Activated T-cell treated with anti-CD3 and anti-CD28 coated beads for 4 hours (primary cell): ENCODE data around the gene KPNA6.
"Not testable (repeated sequence)": the region's sequence is repeated elsewhere in the genome, so short reads cannot be mapped to it uniquely, and the experiment has no call there.

ENCODE experiments used
- DNase-seq: peaks from one replicate; pipeline ENCODE4 v3.0.0-alpha.2; 2020

KPNA6 gene

GRCh38 chr1:32143302-32143695 lies 35.4 kb downstream of the KPNA6 start:
- DNase-seq = not testable (repeated sequence)

DNA sequence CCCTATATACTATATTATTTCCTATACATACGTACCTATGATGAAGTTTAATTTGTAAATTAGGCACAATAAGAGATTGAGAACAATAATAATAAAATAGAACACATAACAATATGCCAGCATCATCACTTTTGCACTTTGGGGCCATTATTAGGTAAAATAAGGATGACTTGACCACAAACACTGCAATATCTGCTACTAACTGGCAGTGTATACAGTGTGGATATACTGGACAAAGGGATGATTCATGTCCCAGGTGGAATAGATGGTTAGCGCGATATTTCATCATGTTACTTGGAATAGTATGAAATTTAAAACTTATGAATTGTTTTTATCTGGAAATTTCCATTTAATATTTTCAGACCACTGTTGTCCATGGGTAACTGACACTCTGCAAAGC lies 36.2 kb downstream of the KPNA6 start:
- no peak for DNase-seq

- DNase-seq = not testable (repeated sequence)
Measured at GRCh38 chr1:32147799-32148198, 39.9 kb downstream of the KPNA6 start.

GRCh38 chr1:32150847-32151246 lies 43.0 kb downstream of the KPNA6 start:
- DNase-seq = no peak

DNA sequence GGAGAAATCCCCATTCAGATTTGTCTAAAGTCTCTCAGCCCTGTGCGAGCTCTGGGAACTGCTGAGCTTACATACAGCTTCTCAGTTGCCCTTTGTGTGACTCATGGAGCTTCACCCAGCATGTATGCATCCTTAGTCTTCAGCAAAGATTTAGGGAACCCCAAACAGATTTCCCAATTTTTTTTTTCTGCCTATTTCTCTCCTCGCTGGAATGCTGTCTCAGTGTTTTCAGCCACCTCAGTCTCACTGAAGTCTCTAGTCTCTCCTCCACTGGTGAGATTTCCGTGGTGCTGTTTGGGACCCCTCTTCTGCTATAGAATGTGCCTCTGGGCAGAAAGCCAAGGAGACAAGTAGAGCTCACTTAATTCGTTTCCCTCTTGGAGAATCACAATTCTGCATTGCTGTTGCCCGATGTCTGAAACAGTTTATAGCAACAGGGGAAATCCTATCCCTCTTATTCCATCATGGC lies 43.5 kb downstream of the KPNA6 start:
- no peak for DNase-seq

DNA sequence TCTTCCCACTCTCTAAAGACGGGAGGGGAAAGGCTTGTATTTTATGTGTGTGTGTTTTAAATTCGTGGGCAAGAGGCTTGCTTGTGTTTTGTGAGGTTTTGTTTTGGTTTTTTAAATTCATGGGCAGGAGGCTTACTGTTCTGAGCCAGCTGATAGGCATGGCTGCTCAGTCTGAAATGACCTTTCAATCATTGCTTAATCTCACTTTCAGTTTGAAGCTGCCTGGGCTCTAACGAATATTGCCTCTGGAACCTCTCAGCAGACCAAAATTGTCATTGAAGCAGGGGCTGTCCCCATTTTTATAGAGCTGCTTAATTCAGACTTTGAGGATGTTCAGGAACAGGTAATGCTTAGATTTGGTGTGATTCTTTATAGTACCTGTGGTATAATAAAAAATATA lies 51.3 kb downstream of the KPNA6 start:
- DNase-seq = no peak

- DNase-seq = no peak
Measured at GRCh38 chr1:32163405-32163804, 55.5 kb downstream of the KPNA6 start.

DNA sequence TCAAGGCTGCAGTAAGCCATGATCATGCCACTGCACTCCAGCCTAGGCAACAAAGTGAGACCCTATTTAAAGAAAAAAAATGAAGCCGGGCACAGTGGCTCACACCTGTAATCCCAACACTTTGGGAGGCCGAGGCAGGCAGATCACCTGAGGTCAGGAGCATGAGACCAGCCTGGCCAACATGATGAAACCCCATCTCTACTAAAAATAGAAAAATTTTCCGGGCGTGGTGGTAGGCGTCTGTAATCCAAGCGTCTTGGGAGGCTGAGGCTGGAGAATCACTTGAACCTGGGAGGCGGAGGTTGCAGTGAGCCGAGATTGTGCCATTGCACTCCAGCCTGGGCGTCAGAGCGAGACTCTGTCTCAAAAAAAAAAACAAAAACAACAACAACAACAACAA lies 57.8 kb downstream of the KPNA6 start:
- not testable (repeated sequence) for DNase-seq

- DNase-seq = no peak
Measured at GRCh38 chr1:32170991-32171390, 63.1 kb downstream of the KPNA6 start.

DNA sequence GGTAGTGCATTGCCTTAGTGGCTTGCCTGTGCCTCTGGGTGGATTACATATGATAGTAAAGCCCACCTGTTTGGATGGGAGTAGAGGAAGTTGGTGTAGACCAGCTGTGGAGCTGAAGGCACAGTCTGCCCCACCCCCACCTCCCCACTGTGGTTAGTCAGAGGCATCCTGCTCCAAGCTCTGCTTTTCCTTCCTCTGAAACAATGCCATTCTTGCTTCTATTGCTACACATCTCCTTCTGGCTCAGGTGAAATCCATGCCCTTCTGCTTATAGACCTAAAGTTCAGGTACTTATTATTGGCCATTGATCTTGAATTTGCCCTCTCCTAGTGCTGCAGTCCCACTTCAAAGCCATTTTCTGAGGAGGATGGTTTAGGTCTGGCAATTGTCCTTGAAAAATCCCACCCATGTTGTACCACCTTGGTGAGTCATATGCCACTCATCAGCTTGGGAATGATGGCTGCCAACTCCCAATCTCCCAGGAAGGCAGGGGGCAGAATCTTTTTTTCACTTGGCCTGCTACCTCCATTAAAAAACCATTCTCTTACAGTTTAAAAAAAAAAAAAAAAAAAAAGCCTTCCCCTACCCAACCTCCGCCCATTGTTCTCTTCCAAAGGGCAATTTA lies 64.9 kb downstream of the KPNA6 start:
- no peak for DNase-seq

GRCh38 chr1:32178380-32179192 lies 70.7 kb downstream of the KPNA6 start:
- no peak for DNase-seq

DNA sequence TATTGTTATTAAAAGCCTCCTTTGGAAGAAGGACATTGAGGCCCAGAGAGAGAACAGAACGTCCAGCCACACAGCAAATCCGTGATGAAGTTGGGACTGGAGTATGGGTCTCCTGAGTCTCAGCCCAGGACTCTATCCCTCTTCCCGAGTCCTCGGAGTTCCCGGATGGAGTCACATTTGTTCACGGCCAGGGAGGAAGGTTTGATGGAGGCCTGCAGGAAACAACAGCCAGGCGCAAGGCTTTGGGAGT lies 71.3 kb downstream of the KPNA6 start:
- DNase-seq = no peak

GRCh38 chr1:32179443-32180185 lies 71.8 kb downstream of the KPNA6 start, which contains the start of gene TXLNA:
Gene TXLNA, plus strand, starts transcription at chr1:32179675. Its CDS starts 671 bp downstream, at chr1:32180346.
- DNase-seq = peak; percentile 83

DNA sequence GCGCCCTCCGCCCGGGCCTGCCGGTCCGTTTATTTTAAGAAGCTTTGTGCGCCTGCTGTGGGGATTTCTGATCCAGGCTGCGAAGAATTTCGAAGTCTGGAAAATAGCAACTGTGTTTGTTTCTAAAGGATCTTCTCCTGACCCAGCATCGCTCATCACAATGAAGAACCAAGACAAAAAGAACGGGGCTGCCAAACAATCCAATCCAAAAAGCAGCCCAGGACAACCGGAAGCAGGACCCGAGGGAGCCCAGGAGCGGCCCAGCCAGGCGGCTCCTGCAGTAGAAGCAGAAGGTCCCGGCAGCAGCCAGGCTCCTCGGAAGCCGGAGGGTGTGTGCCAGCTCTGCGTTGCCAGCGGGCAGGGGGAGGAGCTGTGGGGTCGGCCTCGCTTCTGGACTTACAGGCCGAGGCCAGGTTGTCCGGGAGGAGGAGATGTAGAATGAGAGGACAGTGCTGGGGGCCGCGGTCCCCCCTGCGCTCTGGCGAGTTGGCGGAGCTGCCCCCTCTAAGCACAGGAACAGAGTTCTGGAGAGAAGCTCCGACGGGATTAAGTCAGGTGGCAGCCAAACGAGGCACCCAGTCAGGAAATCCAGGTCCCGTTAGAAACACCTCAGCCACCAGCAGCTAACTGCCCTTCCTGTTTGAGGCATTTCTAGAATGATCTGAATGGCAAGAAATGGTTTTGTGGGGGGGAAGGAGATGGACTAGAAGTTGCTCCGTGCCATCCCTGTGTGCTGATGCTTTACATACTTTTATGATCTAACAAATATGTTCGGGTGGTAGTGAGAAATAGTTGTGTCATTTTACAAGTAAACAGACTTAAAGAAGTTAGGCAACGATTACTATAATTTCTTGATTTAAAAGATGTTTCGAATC lies 72.6 kb downstream of the KPNA6 start:
- no peak for DNase-seq

DNA sequence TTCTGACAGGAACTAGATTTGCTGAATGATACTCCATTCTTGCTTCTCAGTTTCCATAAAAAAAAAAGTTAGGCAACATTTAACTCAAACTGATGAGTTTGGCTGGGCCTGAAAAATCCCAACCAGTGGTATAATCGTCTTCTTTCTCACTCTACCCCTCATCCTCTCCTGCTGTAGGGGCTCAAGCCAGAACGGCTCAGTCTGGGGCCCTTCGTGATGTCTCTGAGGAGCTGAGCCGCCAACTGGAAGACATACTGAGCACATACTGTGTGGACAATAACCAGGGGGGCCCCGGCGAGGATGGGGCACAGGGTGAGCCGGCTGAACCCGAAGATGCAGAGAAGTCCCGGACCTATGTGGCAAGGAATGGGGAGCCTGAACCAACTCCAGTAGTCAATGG lies 73.2 kb downstream of the KPNA6 start:
- no peak for DNase-seq

DNA sequence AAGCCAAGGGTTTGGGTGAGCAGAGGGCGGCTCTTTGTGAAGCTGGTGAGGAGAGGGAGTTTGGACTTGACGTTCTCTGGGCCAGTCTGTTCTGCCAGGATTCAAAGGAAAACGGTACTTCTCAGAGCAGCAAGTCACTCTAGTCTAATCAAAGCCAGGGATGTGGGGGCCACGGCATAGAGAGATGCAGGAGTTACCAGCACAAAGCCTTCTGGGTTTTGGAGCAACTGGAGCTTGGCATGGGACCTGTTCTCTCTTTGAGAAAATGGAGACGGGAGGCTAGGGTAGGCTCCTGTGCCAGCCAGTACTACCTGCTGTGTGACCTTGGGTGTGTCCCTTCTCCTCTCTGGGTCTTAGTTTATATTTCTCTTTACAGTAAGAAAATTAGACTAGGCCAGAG lies 73.7 kb downstream of the KPNA6 start:
- DNase-seq = no peak

GRCh38 chr1:32182060-32182459 lies 74.2 kb downstream of the KPNA6 start:
- no peak for DNase-seq

- DNase-seq = no peak
Measured at GRCh38 chr1:32184650-32185049, 76.8 kb downstream of the KPNA6 start.

GRCh38 chr1:32186077-32186476 lies 78.2 kb downstream of the KPNA6 start:
- DNase-seq = no peak

DNA sequence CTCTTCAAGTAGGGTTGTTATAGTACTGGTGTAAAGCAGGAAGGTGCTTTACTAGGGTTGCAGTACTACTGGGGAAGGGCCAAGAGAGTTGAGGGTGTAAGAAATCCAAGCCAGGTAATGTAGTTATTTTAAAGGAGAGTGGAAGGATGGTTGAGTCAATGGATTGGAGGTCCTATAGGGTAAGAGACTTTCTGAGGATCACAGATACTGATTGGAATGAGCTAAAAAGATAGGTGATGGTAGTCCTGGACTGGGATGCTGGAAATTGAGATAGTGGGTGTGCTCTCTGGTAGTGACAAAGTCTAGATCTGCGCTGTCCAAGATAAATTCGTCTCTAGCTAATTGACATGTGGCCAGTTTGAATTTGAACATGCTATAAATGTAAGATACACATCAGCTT lies 78.6 kb downstream of the KPNA6 start:
- DNase-seq = no peak

GRCh38 chr1:32187850-32188249 lies 80.0 kb downstream of the KPNA6 start:
- no peak for DNase-seq

- DNase-seq = no peak
Measured at GRCh38 chr1:32192220-32192948, 84.5 kb downstream of the KPNA6 start.
